Upper lobe of right lung (tissue), 1 donor: Measurements from ENCODE around the gene ERICH2. TPM values are rescaled to one million over a fixed set of nuclear protein-coding genes. Genes with fewer than 3 reads are reported as not detected.

Source experiments
- ATAC-seq: fragments of 200-7000 bp; cut with Tn5 transposase; one replicate; pipeline ENCODE4 v1.9.1; 2020; ENCODE audit warnings: mild to moderate bottlenecking, moderate library complexity
- DNase-seq: peaks from one replicate; pipeline ENCODE4 v3.0.0-alpha.2; 2020
- H3K27ac ChIP-seq: fragments of 200-600 bp; one replicate; pipeline ENCODE4 v1.8.0; 2022
- H3K27me3 ChIP-seq: fragments of 200-600 bp; one replicate; pipeline ENCODE4 v1.8.0; 2022; ENCODE audit warnings: mild to moderate bottlenecking
- H3K36me3 ChIP-seq: fragments of 200-600 bp; one replicate; pipeline ENCODE4 v1.8.0; 2022
- H3K4me1 ChIP-seq: fragments of 200-600 bp; one replicate; pipeline ENCODE4 v1.8.0; 2022
- H3K4me3 ChIP-seq: fragments of 200-600 bp; one replicate; pipeline ENCODE4 v1.8.0; 2022; ENCODE audit warnings: mild to moderate bottlenecking
- H3K9me3 ChIP-seq: fragments of 200-600 bp; one replicate; pipeline ENCODE4 v1.8.0; 2022
- intact Hi-C: fragments of 100-400 bp; cut with DNase I; formaldehyde crosslinking; loops from one replicate; pipeline ENCODE4 v1.11.0; 2022
- total RNA-seq: library from RNA; stranded (reverse); fragmentation: NEBNext Ultra II Directional; extraction: Animal tissue kit (Norgen Biotek cat#: 25700); gene quantifications from one replicate; pipeline ENCODE4 v1.2.1, GENCODE V29; 2021
- TF ChIP-seq, protein P1 (sequence below): fragments of 200-600 bp; IDR thresholded peaks from one replicate; pipeline ENCODE4 v1.8.0; 2022; ENCODE audit warnings: antibody characterized with exemption
- donor health status: DM: no; HTN: yes; CAD: no; lungs with severe emphysema.

ERICH2 gene
- total RNA-seq, 1 donor from 2014 or later = 5.6 TPM

DNA sequence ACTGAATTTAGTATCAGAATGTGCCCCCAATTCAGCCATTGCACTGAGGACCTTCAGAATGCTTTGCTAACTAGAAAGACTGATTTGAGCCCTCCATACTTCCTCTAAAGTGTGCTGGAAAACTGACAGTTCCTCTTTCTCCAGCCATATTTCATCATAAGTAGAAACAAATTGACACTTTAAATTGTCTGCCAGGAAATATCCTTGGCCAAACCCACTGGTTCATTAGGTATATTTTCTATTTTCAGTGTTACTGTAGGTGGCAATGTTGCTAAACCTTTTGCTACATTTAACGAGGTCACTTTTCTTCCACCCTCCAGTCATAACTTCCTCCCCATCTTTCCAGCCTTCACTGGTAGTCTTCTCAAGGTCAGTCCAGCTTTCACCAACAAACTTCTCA, 33.5 kb upstream of the ERICH2 start:
- H3K27me3 ChIP-seq = no peaks in the 10 kb centered on the region
- H3K27ac ChIP-seq = no peak overlapping the region
- no peaks in the 10 kb centered on the region for H3K36me3 ChIP-seq
- H3K4me1 ChIP-seq = no peaks in the 10 kb centered on the region
- intact Hi-C loops = no loop called here
- DNase-seq (no peak), ATAC-seq (peak; percentile 47)
- no peak overlapping the region for H3K4me3 ChIP-seq
- TF ChIP-seq, protein P1, sequence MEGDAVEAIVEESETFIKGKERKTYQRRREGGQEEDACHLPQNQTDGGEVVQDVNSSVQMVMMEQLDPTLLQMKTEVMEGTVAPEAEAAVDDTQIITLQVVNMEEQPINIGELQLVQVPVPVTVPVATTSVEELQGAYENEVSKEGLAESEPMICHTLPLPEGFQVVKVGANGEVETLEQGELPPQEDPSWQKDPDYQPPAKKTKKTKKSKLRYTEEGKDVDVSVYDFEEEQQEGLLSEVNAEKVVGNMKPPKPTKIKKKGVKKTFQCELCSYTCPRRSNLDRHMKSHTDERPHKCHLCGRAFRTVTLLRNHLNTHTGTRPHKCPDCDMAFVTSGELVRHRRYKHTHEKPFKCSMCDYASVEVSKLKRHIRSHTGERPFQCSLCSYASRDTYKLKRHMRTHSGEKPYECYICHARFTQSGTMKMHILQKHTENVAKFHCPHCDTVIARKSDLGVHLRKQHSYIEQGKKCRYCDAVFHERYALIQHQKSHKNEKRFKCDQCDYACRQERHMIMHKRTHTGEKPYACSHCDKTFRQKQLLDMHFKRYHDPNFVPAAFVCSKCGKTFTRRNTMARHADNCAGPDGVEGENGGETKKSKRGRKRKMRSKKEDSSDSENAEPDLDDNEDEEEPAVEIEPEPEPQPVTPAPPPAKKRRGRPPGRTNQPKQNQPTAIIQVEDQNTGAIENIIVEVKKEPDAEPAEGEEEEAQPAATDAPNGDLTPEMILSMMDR = peak; percentile 11
- no peaks in the 10 kb centered on the region for H3K9me3 ChIP-seq

DNA sequence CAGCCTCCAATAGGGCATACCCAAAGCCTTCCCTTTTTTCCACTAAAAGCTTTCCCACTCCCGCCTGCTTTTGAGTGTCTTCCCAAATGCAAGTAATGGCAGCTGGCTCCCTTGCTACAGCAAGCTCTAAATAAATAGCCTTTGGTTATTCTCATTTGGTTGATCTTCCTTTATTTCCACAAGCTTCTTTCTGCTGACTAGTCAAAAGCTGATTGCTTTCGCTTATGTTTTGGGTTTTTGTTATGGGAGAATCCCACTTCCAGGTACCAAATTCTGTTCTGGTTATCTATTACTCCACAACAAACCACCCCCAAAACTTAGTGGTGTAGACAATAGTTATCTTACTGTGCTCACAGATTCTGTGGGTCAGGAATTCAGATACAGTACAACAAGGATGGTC, 32.8 kb upstream of the ERICH2 start:
- Histone ChIP-seq H3K4me3 (no peak overlapping the region), H3K9me3 (no peaks in the 10 kb centered on the region), H3K4me1 (no peaks in the 10 kb centered on the region), H3K27me3 (no peaks in the 10 kb centered on the region), H3K36me3 (no peaks in the 10 kb centered on the region), H3K27ac (no peak overlapping the region)
- ATAC-seq = no peak
- no peak for DNase-seq
- intact Hi-C loops = no loop called here
- TF ChIP-seq, protein P1 = no peak

DNA sequence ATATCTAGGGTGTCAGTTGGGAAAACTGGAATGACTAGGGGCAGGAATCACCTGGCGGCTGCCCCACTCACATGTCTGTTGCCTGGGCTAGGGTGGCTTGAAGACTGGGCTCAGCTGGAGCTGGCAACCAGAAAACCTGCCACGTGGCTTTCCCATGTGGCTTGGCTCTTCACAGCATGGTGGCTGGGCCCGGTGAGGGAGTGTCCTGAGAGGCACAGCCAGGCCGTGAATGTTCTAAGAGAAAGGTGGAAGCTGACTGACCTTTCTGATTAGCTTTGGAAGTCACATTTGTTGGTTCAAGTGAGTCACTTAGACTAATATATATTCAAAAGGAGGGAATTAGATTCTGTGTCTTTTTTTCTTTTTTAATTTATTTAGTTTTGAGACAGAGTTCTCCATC, 32.4 kb upstream of the ERICH2 start:
- DNase-seq = peak; percentile 64
- Histone ChIP-seq H3K9me3 (no peaks in the 10 kb centered on the region), H3K27ac (no peak overlapping the region), H3K36me3 (no peaks in the 10 kb centered on the region), H3K4me3 (no peak overlapping the region), H3K4me1 (no peaks in the 10 kb centered on the region), H3K27me3 (no peaks in the 10 kb centered on the region)
- intact Hi-C loops = no loop called here
- TF ChIP-seq, protein P1 = no peak
- ATAC-seq = no peak

DNA sequence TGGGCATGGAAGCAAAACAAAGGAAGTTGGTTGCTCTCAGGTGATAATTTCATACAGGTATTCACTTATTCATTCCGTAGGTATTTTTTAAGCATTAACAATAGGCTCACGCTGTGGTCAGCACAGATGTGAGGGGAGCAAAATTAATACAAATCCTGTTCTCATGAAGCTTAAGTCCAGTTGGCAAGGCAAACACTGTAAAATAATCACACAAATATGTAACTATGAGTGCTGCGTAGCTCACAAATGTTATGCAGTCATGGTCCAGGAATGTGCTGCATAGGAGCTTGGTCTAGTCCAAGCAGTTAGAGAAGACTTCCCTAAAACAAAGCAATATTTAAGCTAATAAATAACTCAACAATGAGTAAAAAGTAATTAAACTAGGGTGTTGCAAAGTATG, 31.1 kb upstream of the ERICH2 start:
- Histone ChIP-seq H3K36me3 (no peaks in the 10 kb centered on the region), H3K27ac (peak overlapping the region; percentile 55), H3K4me3 (no peak overlapping the region), H3K27me3 (no peaks in the 10 kb centered on the region), H3K9me3 (no peaks in the 10 kb centered on the region), H3K4me1 (no peaks in the 10 kb centered on the region)
- TF ChIP-seq, protein P1 = no peak
- intact Hi-C loops = no loop called here
- DNase-seq (no peak), ATAC-seq (peak; percentile 77)

DNA sequence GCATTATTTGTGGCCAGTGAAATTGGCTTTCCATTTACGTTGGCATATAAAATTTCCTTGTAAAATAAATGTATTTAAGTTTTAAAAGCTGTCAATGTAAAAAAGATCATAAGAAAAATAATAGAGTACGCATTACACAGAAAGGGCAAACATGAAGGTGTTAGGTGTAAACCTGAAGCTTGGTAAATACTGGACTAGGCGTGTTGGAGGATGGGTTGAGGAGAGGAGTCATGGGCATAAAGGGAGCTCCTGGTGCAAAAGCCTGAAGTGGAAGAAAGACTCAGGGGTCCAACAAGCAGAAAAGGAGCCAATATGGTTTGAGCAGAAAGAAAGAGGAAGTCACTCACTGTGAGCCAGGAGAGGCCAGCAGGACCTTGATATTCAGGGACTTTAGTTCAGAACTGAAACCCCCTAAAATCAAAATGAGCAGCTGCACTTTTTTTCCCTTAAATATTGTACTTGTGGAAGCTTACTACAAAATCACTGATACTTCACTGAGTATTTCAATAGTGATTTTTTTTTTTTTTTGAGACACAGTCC, 30.6 kb upstream of the ERICH2 start:
- intact Hi-C loops = no loop called here
- DNase-seq (no peak), ATAC-seq (no peak)
- Histone ChIP-seq H3K4me1 (peaks cover under 1% of the 10 kb centered on the region), H3K36me3 (no peaks in the 10 kb centered on the region), H3K27me3 (no peaks in the 10 kb centered on the region), H3K9me3 (no peaks in the 10 kb centered on the region), H3K27ac (peak overlapping the region; percentile 55), H3K4me3 (no peak overlapping the region)
- TF ChIP-seq, protein P1 = no peak

DNA sequence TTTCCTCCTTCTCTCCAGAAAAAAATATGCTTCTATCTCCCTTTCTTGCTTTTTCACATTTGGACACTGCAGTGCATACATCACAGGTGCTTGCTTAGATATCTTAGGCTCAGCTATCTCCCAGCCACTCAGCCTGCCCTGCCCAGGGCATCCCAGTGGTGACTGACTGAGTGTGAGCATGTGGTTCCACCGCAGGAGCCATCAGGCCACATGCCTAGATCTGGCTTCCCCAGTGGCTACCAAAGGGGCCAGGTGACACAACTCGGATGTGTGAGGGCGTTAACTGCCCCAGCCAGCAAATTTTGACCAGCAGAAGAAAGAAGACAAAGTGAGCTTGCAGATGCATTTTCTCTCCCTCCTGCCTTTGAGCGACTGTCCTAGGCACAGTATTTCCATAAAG, 29.5 kb upstream of the ERICH2 start:
- ATAC-seq (peak; percentile 35), DNase-seq (no peak)
- Histone ChIP-seq H3K27ac (no peak overlapping the region), H3K4me1 (peaks cover 4% of the 10 kb centered on the region), H3K36me3 (no peaks in the 10 kb centered on the region), H3K9me3 (no peaks in the 10 kb centered on the region), H3K4me3 (peak overlapping the region; percentile 41), H3K27me3 (no peaks in the 10 kb centered on the region)
- intact Hi-C loops = no loop called here
- TF ChIP-seq, protein P1 = no peak
